ENCODE results near the gene NDUFS2.

The NDUFS2 gene

GRCh38 chr1:161233102-161233501 is 30.9 kb downstream of the NDUFS2 start:
- no peaks in the 10 kb centered on the region for H3K36me3 ChIP-seq (ENCODE audit: control insufficient read depth, insufficient read depth, low read length)
- H3K27ac ChIP-seq (ENCODE audit: low read depth, low read length), result no peak overlapping the region
- no peak overlapping the region for H2AK5ac ChIP-seq (ENCODE audit: low read length)
- H2BK5ac ChIP-seq (ENCODE audit: low read length), result no peak overlapping the region
- no peaks in the 10 kb centered on the region for H3K4me1 ChIP-seq (ENCODE audit: control insufficient read depth, low read depth, low read length)
- H4K8ac ChIP-seq (ENCODE audit: low read depth, low read length), result no peak overlapping the region
- H2BK120ac ChIP-seq (ENCODE audit: low read depth, low read length), result no peak overlapping the region
- no peak for DNase-seq
- H3K4me2 ChIP-seq (ENCODE audit: low read length), result no peak overlapping the region
- H3K23ac ChIP-seq (ENCODE audit: low read length), result no peak overlapping the region
- H3K9ac ChIP-seq (ENCODE audit: low read length), result no peak overlapping the region
- no peak overlapping the region for H3K4ac ChIP-seq (ENCODE audit: low read depth, low read length)
- no CpG with 5 or more reads among the region's 9 CpGs for WGBS (ENCODE audit: extremely low coverage, insufficient coverage, low lambda C conversion rate)
- H3K79me2 ChIP-seq (ENCODE audit: control insufficient read depth, insufficient read depth, low read length), result no peaks in the 10 kb centered on the region
- no peak overlapping the region for H2BK15ac ChIP-seq (replicated peaks; ENCODE audit: low read depth)
- no peaks in the 10 kb centered on the region for H3K27me3 ChIP-seq (ENCODE audit: insufficient read depth, low read length, poor library complexity)
- no peak overlapping the region for H3K4me3 ChIP-seq (ENCODE audit: low read length)
- H4K5ac ChIP-seq (ENCODE audit: low read length), result no peak overlapping the region
- no peaks in the 10 kb centered on the region for H3K79me1 ChIP-seq (ENCODE audit: low read length)
- H3K56ac ChIP-seq (ENCODE audit: low read length), result no peak overlapping the region
- no peak overlapping the region for H3K18ac ChIP-seq (ENCODE audit: low read length)

GRCh38 chr1:161235957-161236775 is 34.0 kb downstream of the NDUFS2 start:
- no peak overlapping the region for H4K8ac ChIP-seq (ENCODE audit: low read depth, low read length)
- H3K4me3 ChIP-seq (ENCODE audit: low read length), result no peak overlapping the region
- H2BK5ac ChIP-seq (ENCODE audit: low read length), result no peak overlapping the region
- H3K36me3 ChIP-seq (ENCODE audit: control insufficient read depth, insufficient read depth, low read length), result no peaks in the 10 kb centered on the region
- H3K79me2 ChIP-seq (ENCODE audit: control insufficient read depth, insufficient read depth, low read length), result no peaks in the 10 kb centered on the region
- H3K79me1 ChIP-seq (ENCODE audit: low read length), result no peaks in the 10 kb centered on the region
- H4K5ac ChIP-seq (ENCODE audit: low read length), result no peak overlapping the region
- H2BK15ac ChIP-seq (replicated peaks; ENCODE audit: low read depth), result no peak overlapping the region
- no peak overlapping the region for H3K9ac ChIP-seq (ENCODE audit: low read length)
- H2AK5ac ChIP-seq (ENCODE audit: low read length), result no peak overlapping the region
- WGBS (ENCODE audit: extremely low coverage, insufficient coverage, low lambda C conversion rate), result no CpG with 5 or more reads among the region's 5 CpGs
- H3K27ac ChIP-seq (ENCODE audit: low read depth, low read length), result no peak overlapping the region
- H3K56ac ChIP-seq (ENCODE audit: low read length), result no peak overlapping the region
- no peak overlapping the region for H3K18ac ChIP-seq (ENCODE audit: low read length)
- H3K4me1 ChIP-seq (ENCODE audit: control insufficient read depth, low read depth, low read length), result no peaks in the 10 kb centered on the region
- H2BK120ac ChIP-seq (ENCODE audit: low read depth, low read length), result no peak overlapping the region
- H3K27me3 ChIP-seq (ENCODE audit: insufficient read depth, low read length, poor library complexity), result no peaks in the 10 kb centered on the region
- DNase-seq, result no peak
- H3K4me2 ChIP-seq (ENCODE audit: low read length), result no peak overlapping the region
- no peak overlapping the region for H3K23ac ChIP-seq (ENCODE audit: low read length)
- no peak overlapping the region for H3K4ac ChIP-seq (ENCODE audit: low read depth, low read length)

GRCh38 chr1:161238039-161238473 is 35.9 kb downstream of the NDUFS2 start, which contains the start of gene NR1I3:
TSS of gene NR1I3 (minus strand) at chr1:161238203. CDS start at chr1:161236565, 1,638 bp downstream.
- Histone ChIP-seq H2BK5ac (ENCODE audit: low read length) (no peak within 1 kb of the TSS), H3K27me3 (ENCODE audit: insufficient read depth, low read length, poor library complexity) (no peaks in the 10 kb centered on the region), H4K8ac (ENCODE audit: low read depth, low read length) (no peak within 1 kb of the TSS), H2AK5ac (ENCODE audit: low read length) (no peak within 1 kb of the TSS), H3K23ac (ENCODE audit: low read length) (no peak within 1 kb of the TSS), H4K5ac (ENCODE audit: low read length) (no peak within 1 kb of the TSS), H3K79me1 (ENCODE audit: low read length) (no peaks in the 10 kb centered on the region), H3K4me2 (ENCODE audit: low read length) (no peak within 1 kb of the TSS), H3K36me3 (ENCODE audit: control insufficient read depth, insufficient read depth, low read length) (no peaks in the 10 kb centered on the region), H3K18ac (ENCODE audit: low read length) (no peak within 1 kb of the TSS), H2BK15ac (replicated peaks; ENCODE audit: low read depth) (no peak within 1 kb of the TSS), H3K56ac (ENCODE audit: low read length) (no peak within 1 kb of the TSS), H3K9ac (ENCODE audit: low read length) (no peak within 1 kb of the TSS), H3K4ac (ENCODE audit: low read depth, low read length) (no peak within 1 kb of the TSS), H3K4me3 (ENCODE audit: low read length) (no peak within 1 kb of the TSS), H3K79me2 (ENCODE audit: control insufficient read depth, insufficient read depth, low read length) (no peaks in the 10 kb centered on the region), H3K4me1 (ENCODE audit: control insufficient read depth, low read depth, low read length) (no peaks in the 10 kb centered on the region), H3K27ac (ENCODE audit: low read depth, low read length) (no peak within 1 kb of the TSS), H2BK120ac (ENCODE audit: low read depth, low read length) (no peak within 1 kb of the TSS)
- WGBS (ENCODE audit: extremely low coverage, insufficient coverage, low lambda C conversion rate), result no CpG with 5 or more reads among the region's 4 CpGs
- no peak for DNase-seq

- Histone ChIP-seq H3K36me3 (ENCODE audit: control insufficient read depth, insufficient read depth, low read length) (no peaks in the 10 kb centered on the region), H4K5ac (ENCODE audit: low read length) (no peak overlapping the region), H3K4me3 (ENCODE audit: low read length) (no peak overlapping the region), H2BK5ac (ENCODE audit: low read length) (no peak overlapping the region), H3K18ac (ENCODE audit: low read length) (no peak overlapping the region), H3K79me2 (ENCODE audit: control insufficient read depth, insufficient read depth, low read length) (no peaks in the 10 kb centered on the region), H4K8ac (ENCODE audit: low read depth, low read length) (no peak overlapping the region), H3K23ac (ENCODE audit: low read length) (no peak overlapping the region), H2BK15ac (replicated peaks; ENCODE audit: low read depth) (no peak overlapping the region), H3K4ac (ENCODE audit: low read depth, low read length) (no peak overlapping the region), H3K4me2 (ENCODE audit: low read length) (no peak overlapping the region), H3K79me1 (ENCODE audit: low read length) (no peaks in the 10 kb centered on the region), H3K27ac (ENCODE audit: low read depth, low read length) (no peak overlapping the region), H2BK120ac (ENCODE audit: low read depth, low read length) (no peak overlapping the region), H3K56ac (ENCODE audit: low read length) (no peak overlapping the region), H2AK5ac (ENCODE audit: low read length) (no peak overlapping the region), H3K4me1 (ENCODE audit: control insufficient read depth, low read depth, low read length) (no peaks in the 10 kb centered on the region), H3K9ac (ENCODE audit: low read length) (no peak overlapping the region), H3K27me3 (ENCODE audit: insufficient read depth, low read length, poor library complexity) (no peaks in the 10 kb centered on the region)
- WGBS (ENCODE audit: extremely low coverage, insufficient coverage, low lambda C conversion rate), result no CpG with 5 or more reads among the region's 3 CpGs
- DNase-seq, result no peak
These were observed 39.5 kb downstream of the NDUFS2 start for GRCh38 chr1:161241682-161242081.

GRCh38 chr1:161242313-161242712 is 40.1 kb downstream of the NDUFS2 start:
- Histone ChIP-seq H3K27ac (ENCODE audit: low read depth, low read length) (no peak overlapping the region), H3K4me1 (ENCODE audit: control insufficient read depth, low read depth, low read length) (no peaks in the 10 kb centered on the region), H2BK5ac (ENCODE audit: low read length) (no peak overlapping the region), H3K9ac (ENCODE audit: low read length) (no peak overlapping the region), H3K18ac (ENCODE audit: low read length) (no peak overlapping the region), H2AK5ac (ENCODE audit: low read length) (no peak overlapping the region), H4K5ac (ENCODE audit: low read length) (no peak overlapping the region), H3K4ac (ENCODE audit: low read depth, low read length) (no peak overlapping the region), H3K23ac (ENCODE audit: low read length) (no peak overlapping the region), H3K27me3 (ENCODE audit: insufficient read depth, low read length, poor library complexity) (no peaks in the 10 kb centered on the region), H3K79me2 (ENCODE audit: control insufficient read depth, insufficient read depth, low read length) (no peaks in the 10 kb centered on the region), H3K79me1 (ENCODE audit: low read length) (no peaks in the 10 kb centered on the region), H4K8ac (ENCODE audit: low read depth, low read length) (no peak overlapping the region), H3K4me2 (ENCODE audit: low read length) (no peak overlapping the region), H3K4me3 (ENCODE audit: low read length) (no peak overlapping the region), H3K36me3 (ENCODE audit: control insufficient read depth, insufficient read depth, low read length) (no peaks in the 10 kb centered on the region), H2BK120ac (ENCODE audit: low read depth, low read length) (no peak overlapping the region), H3K56ac (ENCODE audit: low read length) (no peak overlapping the region), H2BK15ac (replicated peaks; ENCODE audit: low read depth) (no peak overlapping the region)
- DNase-seq, result no peak
- WGBS (ENCODE audit: extremely low coverage, insufficient coverage, low lambda C conversion rate), result no CpG with 5 or more reads among the region's 2 CpGs

GRCh38 chr1:161244888-161245287 is 42.7 kb downstream of the NDUFS2 start:
- Histone ChIP-seq H3K4me3 (ENCODE audit: low read length) (no peak overlapping the region), H3K18ac (ENCODE audit: low read length) (no peak overlapping the region), H3K27me3 (ENCODE audit: insufficient read depth, low read length, poor library complexity) (no peaks in the 10 kb centered on the region), H2BK15ac (replicated peaks; ENCODE audit: low read depth) (no peak overlapping the region), H4K5ac (ENCODE audit: low read length) (no peak overlapping the region), H2BK5ac (ENCODE audit: low read length) (no peak overlapping the region), H3K23ac (ENCODE audit: low read length) (no peak overlapping the region), H2AK5ac (ENCODE audit: low read length) (no peak overlapping the region), H3K79me2 (ENCODE audit: control insufficient read depth, insufficient read depth, low read length) (no peaks in the 10 kb centered on the region), H2BK120ac (ENCODE audit: low read depth, low read length) (no peak overlapping the region), H4K8ac (ENCODE audit: low read depth, low read length) (no peak overlapping the region), H3K36me3 (ENCODE audit: control insufficient read depth, insufficient read depth, low read length) (no peaks in the 10 kb centered on the region), H3K79me1 (ENCODE audit: low read length) (no peaks in the 10 kb centered on the region), H3K4ac (ENCODE audit: low read depth, low read length) (no peak overlapping the region), H3K9ac (ENCODE audit: low read length) (no peak overlapping the region), H3K4me1 (ENCODE audit: control insufficient read depth, low read depth, low read length) (no peaks in the 10 kb centered on the region), H3K56ac (ENCODE audit: low read length) (no peak overlapping the region), H3K27ac (ENCODE audit: low read depth, low read length) (no peak overlapping the region), H3K4me2 (ENCODE audit: low read length) (no peak overlapping the region)
- DNase-seq, result no peak
- no CpG with 5 or more reads among the region's 4 CpGs for WGBS (ENCODE audit: extremely low coverage, insufficient coverage, low lambda C conversion rate)
